Keratinocyte (primary cell): Measurements from ENCODE around the gene CHST1.

Experiments used
- CTCF ChIP-seq, 3 experiments: IDR thresholded peaks in 1 of 3; conservative IDR thresholded peaks in 1 of 3; optimal IDR thresholded peaks in 1 of 3; 2 replicates in 2 of 3; 3 replicates in 1 of 3; pipeline versions ENCODE3 to v1.5.1; 2011; ENCODE audit warnings: low read length in 3 of 3, mild to moderate bottlenecking in 3 of 3, moderate library complexity in 2 of 3, control low read depth in 1 of 3, inconsistent platforms in 1 of 3; ENCODE audit not compliant: insufficient read depth in 2 of 3; ENCODE audit errors: extremely low read depth in 1 of 3
- EZH2 ChIP-seq: IDR thresholded peaks from one replicate; pipeline ENCODE4 v1.6.1; 2012; ENCODE audit warnings: inconsistent platforms, mild to moderate bottlenecking, low read length, moderate library complexity

- TF ChIP-seq CTCF (optimal IDR thresholded peaks at IDR 0.05 in 1 of 3, IDR thresholded peaks at IDR 0.05 in 1 of 3, conservative IDR thresholded peaks at IDR 0.05 in 1 of 3; ENCODE audit: extremely low read depth in 1 of 3, insufficient read depth in 2 of 3, low read length in 3 of 3) (no peak), EZH2 (no peak)
These were observed 12.5 kb upstream of the CHST1 start for GRCh38 chr11:45677770-45678512.
